Ecto neural progenitor cell (in vitro differentiated cells): Measurements from ENCODE around the gene ZNF155.

ENCODE experiments used
- DNase-seq: peaks from one replicate; pipeline ENCODE4 v3.0.0-alpha.2; 2018; ENCODE audit warnings: low spot score

ZNF155 gene

DNA sequence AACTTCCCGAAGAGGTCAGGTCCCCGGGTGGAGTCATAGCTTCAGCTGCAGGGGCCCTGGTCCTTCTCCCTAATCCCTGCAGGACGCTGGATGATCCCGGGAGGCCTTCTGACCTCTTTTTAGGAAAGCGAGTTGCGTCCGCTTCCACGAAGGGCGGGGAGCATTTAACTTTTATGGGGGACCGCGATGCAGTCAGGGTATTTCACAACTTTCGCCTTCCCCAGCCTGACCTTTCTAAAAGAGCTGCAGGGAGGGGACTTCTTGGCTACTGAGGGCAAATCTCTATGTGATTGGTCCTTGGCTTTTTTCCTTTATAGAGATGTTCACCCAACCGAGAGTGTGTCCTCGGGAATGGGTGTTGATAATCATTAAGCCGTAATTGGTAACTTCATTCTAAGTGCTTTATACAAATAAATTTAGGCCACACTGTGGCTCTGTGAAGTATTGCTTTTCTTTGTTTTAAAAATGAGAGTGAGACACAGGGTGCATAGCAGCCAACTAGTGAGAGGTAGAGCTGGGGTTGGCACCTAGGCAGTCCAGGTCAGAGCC, 19.5 kb downstream of the ZNF155 start:
- DNase-seq, result peak; percentile 58

DNA sequence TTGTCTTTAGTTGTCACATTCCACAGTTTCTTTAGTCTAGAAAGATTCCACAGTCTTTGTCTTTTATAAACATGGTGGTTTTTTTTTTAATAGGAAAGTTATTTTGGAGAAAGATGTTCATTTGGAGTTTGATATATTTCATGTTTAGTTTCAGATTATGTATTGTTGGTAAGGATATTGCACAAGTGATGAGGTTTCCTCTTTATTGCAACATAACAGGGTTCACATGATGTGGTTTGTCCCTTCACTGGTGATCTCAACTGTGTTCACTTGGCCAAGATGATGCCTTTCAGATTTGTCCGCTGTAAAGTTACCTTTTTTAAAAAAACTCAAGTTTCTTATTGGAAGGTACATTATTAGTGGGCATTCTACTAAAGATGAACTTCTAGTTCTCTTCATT, 22.0 kb downstream of the ZNF155 start:
- no peak for DNase-seq

DNA sequence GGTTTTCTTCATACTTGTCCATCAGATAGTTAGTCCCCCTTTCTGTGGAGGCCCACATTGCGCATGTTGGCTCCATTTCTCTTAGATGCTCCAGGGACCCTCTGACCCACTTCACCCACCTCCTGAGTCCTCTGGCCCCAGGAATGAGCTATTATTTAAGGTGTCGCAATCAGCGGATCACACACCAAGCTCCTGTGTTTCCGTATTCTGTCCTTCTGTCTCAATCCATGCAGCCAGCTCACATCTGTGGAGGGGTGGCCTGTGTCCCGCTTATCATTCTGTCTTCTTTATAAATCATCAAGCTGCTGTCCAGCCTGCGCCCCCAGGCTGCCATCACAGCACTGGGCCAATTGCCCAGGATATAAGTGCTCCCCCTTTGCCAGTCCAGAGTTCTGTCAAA, 23.5 kb downstream of the ZNF155 start:
- DNase-seq, result no peak

DNA sequence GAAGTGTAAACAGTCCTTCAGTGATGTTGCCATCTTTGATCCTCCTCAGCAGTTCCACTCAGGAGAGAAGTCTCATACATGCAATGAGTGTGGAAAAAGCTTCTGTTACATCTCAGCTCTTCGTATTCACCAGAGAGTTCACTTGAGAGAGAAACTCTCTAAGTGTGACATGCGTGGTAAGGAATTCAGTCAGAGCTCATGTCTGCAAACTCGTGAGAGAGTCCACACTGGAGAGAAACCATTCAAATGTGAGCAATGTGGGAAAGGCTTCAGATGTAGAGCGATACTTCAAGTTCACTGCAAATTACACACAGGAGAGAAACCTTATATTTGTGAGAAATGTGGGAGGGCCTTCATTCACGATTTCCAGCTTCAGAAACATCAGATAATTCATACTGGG, 26.5 kb downstream of the ZNF155 start:
- no peak for DNase-seq

DNA sequence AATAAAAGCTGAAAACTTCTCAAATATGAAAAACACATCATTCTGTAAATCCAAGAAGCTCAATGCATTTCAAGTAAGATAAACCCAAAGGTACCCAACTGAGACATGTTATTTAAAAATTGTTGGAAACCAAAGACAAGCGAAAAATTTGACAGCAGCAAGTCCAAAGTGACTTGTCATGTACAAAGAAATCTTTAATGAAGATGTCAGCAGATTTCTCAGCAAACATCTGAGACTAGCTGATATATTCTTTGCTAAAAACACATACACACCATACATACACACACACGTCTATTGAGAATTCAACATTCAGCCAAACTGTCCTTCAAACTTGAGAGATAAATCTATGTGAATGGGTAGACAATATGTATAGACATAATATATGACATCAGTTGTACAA, 35.5 kb downstream of the ZNF155 start:
- no peak for DNase-seq

DNA sequence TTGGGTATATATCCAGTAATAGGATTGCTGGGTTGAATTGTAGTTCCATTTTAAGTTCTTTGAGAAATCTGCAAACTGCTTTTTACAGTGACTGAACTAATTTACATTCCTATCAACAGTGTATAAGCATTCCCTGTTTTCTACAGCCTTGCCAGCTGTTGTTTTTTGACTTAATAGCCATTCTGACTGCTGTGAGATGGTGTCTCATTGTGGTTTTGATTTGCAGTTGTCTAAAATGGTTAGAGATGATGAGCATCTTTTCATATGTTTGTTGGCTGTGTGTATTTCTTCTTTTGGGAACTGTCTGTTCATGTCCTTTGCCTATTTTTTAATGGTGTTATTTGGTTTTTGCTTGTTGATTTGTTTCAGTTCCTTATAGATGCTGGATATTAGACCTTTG, 37.2 kb downstream of the ZNF155 start:
- no peak for DNase-seq

DNA sequence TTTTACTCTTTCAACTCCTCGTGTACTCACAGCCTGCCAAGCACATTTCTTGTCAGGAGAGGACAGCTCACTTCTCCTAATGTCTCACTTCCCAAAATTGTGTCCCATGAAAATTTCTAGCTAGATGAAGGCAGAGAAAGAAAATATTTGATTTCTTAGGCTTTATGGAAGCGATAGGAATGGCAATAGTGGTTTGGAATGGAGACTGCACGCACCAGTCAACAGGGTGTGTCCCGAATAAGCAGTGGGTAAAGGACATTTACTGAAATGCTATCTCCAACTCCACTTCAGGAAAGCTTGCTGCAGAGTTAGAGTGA, 40.9 kb downstream of the ZNF155 start:
- DNase-seq, result no peak

DNA sequence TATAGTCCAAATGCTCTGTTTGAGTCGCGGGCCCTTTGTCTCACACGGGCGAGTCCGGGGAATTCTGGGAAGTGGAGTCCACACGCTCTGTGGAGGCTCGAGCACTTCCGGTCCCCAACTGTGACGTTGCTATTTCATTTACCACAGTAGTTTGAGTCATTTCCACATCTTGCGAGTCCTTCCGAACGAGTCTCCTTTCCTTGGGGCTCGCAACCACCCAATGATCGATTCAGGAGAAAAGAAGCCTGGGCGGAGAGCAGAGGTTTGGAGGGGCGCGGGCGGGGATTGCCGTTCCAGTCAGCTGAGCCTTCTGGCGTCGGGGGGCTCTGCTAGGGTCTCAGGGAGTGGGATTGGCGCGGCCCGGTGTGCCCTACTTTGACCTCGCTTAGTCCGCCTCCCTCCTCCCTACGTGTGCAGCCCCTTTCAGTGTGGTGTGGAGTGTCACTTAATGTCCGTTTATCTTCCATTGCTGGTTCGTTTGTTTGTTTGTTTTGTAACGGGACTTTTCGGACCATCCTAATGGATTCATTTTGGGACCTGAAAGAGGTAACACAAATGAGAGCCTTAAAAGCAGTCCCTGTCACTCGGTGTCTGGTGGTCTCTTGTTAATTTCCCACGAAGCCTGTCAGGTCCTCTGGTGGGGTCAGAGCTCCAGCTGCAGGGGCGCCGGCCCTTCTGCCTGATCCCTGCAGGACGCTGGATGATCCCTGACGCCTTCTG, 41.4 kb downstream of the ZNF155 start, which contains the start of gene ZNF222:
Gene ZNF222 (plus strand): TSS at position 163 of the 720 bp plus-strand sequence. CDS start 58 bp downstream, at position 221.
- DNase-seq, result peak; percentile 78

DNA sequence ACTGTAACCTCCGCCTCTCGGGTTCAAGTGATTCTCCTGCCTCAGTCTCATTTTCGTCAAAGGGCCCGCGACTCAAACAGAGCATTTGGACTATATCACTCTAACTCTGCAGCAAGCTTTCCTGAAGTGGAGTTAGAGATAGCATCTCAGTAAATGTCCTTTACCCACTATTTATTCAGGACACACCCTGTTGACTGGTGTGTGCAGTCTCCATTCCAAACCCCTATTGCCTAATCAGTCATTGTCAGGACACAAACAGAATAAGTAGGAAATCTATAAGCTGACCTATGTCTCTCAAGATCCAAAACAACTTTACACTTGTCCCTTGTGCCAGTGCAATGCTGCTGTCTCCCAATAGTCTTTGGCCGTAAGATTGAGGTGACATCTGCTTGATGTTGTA, 42.6 kb downstream of the ZNF155 start:
- no peak for DNase-seq

DNA sequence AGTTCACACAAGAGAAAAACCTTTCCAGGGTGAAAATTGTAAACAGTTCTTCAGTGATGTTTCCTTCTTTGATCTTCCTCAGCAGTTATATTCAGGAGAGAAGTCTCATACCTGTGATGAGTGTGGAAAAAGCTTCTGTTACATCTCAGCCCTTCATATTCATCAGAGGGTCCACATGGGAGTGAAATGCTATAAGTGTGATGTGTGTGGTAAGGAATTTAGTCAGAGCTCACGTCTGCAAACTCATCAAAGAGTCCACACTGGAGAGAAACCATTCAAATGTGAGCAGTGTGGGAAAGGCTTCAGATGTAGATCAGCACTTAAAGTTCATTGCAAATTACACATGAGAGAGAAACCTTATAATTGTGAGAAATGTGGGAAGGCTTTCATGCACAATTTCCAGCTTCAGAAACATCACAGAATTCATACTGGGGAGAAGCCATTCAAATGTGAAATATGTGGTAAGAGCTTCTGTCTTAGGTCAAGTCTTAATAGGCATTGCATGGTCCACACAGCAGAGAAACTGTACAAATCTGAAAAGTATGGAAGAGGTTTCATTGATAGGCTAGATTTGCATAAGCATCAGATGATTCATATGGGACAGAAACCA, 48.1 kb downstream of the ZNF155 start:
- no peak for DNase-seq

DNA sequence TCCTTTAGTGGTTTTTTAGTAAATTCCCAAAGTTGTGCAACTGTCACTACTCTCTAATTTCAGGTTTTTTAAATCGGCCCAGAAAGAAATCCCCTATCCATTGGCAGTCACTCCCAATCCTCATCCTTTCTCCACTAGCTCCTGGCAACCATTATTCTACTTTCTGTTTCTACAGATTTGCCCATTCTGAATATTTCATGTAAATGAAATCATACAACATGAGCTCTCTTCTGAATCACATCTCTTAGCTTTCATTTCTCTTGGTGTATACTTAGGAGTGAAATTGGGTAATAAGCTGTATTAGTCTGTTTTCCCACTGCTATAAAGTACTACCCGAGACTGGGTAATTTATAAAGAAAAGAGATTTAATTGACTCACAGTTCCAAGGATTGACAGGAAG, 58.2 kb downstream of the ZNF155 start:
- DNase-seq, result no peak
